Fibroblast of the aortic adventitia (primary cell): ENCODE results near the gene CUBN. TPM values are rescaled to one million over a fixed set of nuclear protein-coding genes. Genes with fewer than 3 reads are reported as not detected.
A peak's percentile ranks its signal among the peaks of the same experiment; 100 is the strongest.

ENCODE experiments used
- DNase-seq: peaks from one replicate; pipeline ENCODE4 v3.0.0-alpha.2; 2010; ENCODE audit warnings: low read depth
- H3K4me3 ChIP-seq: 2 replicates; pipeline ENCODE4 v1.5.1; 2011; ENCODE audit warnings: low read depth, mild to moderate bottlenecking, control low read depth, low read length, moderate library complexity
- CTCF ChIP-seq: IDR thresholded peaks from 2 replicates; pipeline ENCODE4 v1.5.1; 2011; ENCODE audit warnings: mild to moderate bottlenecking, low read length, control low read depth, inconsistent platforms; ENCODE audit not compliant: insufficient read depth
- total RNA-seq: library from RNA; depleted of rRNA; stranded (reverse); fragments of >200 nt; gene quantifications from 2 replicates; pipeline ENCODE4 v1.2.3, GENCODE V29; 2012; ENCODE audit warnings: low replicate concordance

The CUBN gene
- total RNA-seq, 1 donor, result 4.2 TPM

GRCh38 chr10:17088118-17088806 lies 41.3 kb downstream of the CUBN start:
- no peak for TF ChIP-seq CTCF
- no peak overlapping the region for H3K4me3 ChIP-seq
- peak; percentile 61 for DNase-seq

- no peak for DNase-seq
- TF ChIP-seq CTCF, result no peak
- H3K4me3 ChIP-seq, result no peak overlapping the region
These were observed 42.7 kb downstream of the CUBN start for GRCh38 chr10:17086865-17087367.

- DNase-seq, result no peak
- no peak overlapping the region for H3K4me3 ChIP-seq
- no peak for TF ChIP-seq CTCF
These were observed 44.4 kb downstream of the CUBN start for GRCh38 chr10:17085011-17085725.

GRCh38 chr10:17084258-17084657 lies 45.4 kb downstream of the CUBN start:
- no peak for TF ChIP-seq CTCF
- DNase-seq, result no peak
- H3K4me3 ChIP-seq, result no peak overlapping the region

- DNase-seq, result no peak
- no peak overlapping the region for H3K4me3 ChIP-seq
- TF ChIP-seq CTCF, result no peak
These were observed 48.2 kb downstream of the CUBN start for GRCh38 chr10:17081431-17081830.

- DNase-seq, result no peak
- H3K4me3 ChIP-seq, result no peak overlapping the region
- no peak for TF ChIP-seq CTCF
These were observed 51.7 kb downstream of the CUBN start for GRCh38 chr10:17077890-17078289.
